ENCODE data around the gene PHKG1.
"Not testable (repeated sequence)": the region's sequence is repeated elsewhere in the genome, so short reads cannot be mapped to it uniquely, and the experiment has no call there.

Gene PHKG1

GRCh38 chr7:56033671-56034432, 58.9 kb downstream of the PHKG1 start:
- DNase-seq: peak; percentile 75

- not testable (repeated sequence) for DNase-seq
Measured at GRCh38 chr7:56032578-56032977, 60.2 kb downstream of the PHKG1 start.

- not testable (repeated sequence) for DNase-seq
Measured at GRCh38 chr7:56031556-56031955, 61.2 kb downstream of the PHKG1 start.

GRCh38 chr7:56030340-56030739, 62.4 kb downstream of the PHKG1 start:
- DNase-seq: no peak

All from activated naive CD4-positive, alpha-beta T cell treated with anti-CD3 and anti-CD28 coated beads, Interleukin-2, amount 50 U/mL, for 16 hours (primary cell).